Forelimb muscle (tissue), 1 donor: ENCODE results near the gene LEKR1. TPM values are rescaled to one million over a fixed set of nuclear protein-coding genes. Genes with fewer than 3 reads are reported as not detected.

ENCODE experiments used
- DNase-seq: peaks from one replicate; pipeline ENCODE4 v3.0.0-alpha.2; 2013; ENCODE audit warnings: low read depth
- polyA plus RNA-seq: library from polyadenylated mRNA; unstranded; fragments of 120-200 nt; gene quantifications from one replicate; pipeline ENCODE4 v1.2.1, GENCODE V29; 2013; ENCODE audit not compliant: insufficient read length

The LEKR1 gene
- polyA plus RNA-seq, 1 donor = 0.61 TPM

- peak; percentile 6 for DNase-seq
Measured at GRCh38 chr3:156978481-156978961, 152.4 kb downstream of the LEKR1 start.

GRCh38 chr3:156981005-156981404 lies 154.9 kb downstream of the LEKR1 start:
- DNase-seq = no peak

- DNase-seq = no peak
Measured at GRCh38 chr3:156983559-156983958, 157.4 kb downstream of the LEKR1 start.

GRCh38 chr3:156985711-156986110 lies 159.6 kb downstream of the LEKR1 start:
- DNase-seq = no peak

- no peak for DNase-seq
Measured at GRCh38 chr3:156987946-156988345, 161.8 kb downstream of the LEKR1 start.

- DNase-seq = no peak
Measured at GRCh38 chr3:156997351-156997750, 171.2 kb downstream of the LEKR1 start.

GRCh38 chr3:157001221-157001957 lies 175.2 kb downstream of the LEKR1 start:
- no peak for DNase-seq

- no peak for DNase-seq
Measured at GRCh38 chr3:157021679-157022078, 195.5 kb downstream of the LEKR1 start.

- DNase-seq = no peak
Measured at GRCh38 chr3:157023226-157023625, 197.1 kb downstream of the LEKR1 start.

- no peak for DNase-seq
Measured at GRCh38 chr3:157026091-157026490, 199.9 kb downstream of the LEKR1 start.

GRCh38 chr3:157027861-157028745 lies 201.9 kb downstream of the LEKR1 start:
- DNase-seq = no peak

GRCh38 chr3:157029365-157029790 lies 203.2 kb downstream of the LEKR1 start:
- no peak for DNase-seq

GRCh38 chr3:157030712-157031111 lies 204.6 kb downstream of the LEKR1 start:
- no peak for DNase-seq

- no peak for DNase-seq
Measured at GRCh38 chr3:157033001-157033400, 206.8 kb downstream of the LEKR1 start.

GRCh38 chr3:157040456-157040855 lies 214.3 kb downstream of the LEKR1 start:
- DNase-seq = no peak

- DNase-seq = no peak
Measured at GRCh38 chr3:157042226-157042625, 216.1 kb downstream of the LEKR1 start.

GRCh38 chr3:157043771-157044170 lies 217.6 kb downstream of the LEKR1 start:
- no peak for DNase-seq

GRCh38 chr3:157045238-157045850 lies 219.2 kb downstream of the LEKR1 start:
- DNase-seq = no peak

- DNase-seq = no peak
Measured at GRCh38 chr3:157046520-157046919, 220.4 kb downstream of the LEKR1 start.

- no peak for DNase-seq
Measured at GRCh38 chr3:157051055-157051454, 224.9 kb downstream of the LEKR1 start.

GRCh38 chr3:157051591-157051990 lies 225.4 kb downstream of the LEKR1 start:
- DNase-seq = no peak

GRCh38 chr3:157056035-157056434 lies 229.9 kb downstream of the LEKR1 start:
- no peak for DNase-seq
